ENCODE data around the gene STXBP6. TPM values are rescaled to one million over a fixed set of nuclear protein-coding genes. Genes with fewer than 3 reads are reported as not detected.
A peak's percentile ranks its signal among the peaks of the same experiment; 100 is the strongest.

STXBP6 gene
- total and polyA plus RNA-seq, 2 of the 13 experiments (the other 11 are each of a cell fraction or from before 2014, with no cell fraction given) = 35.3 to 42.8 TPM

DNA sequence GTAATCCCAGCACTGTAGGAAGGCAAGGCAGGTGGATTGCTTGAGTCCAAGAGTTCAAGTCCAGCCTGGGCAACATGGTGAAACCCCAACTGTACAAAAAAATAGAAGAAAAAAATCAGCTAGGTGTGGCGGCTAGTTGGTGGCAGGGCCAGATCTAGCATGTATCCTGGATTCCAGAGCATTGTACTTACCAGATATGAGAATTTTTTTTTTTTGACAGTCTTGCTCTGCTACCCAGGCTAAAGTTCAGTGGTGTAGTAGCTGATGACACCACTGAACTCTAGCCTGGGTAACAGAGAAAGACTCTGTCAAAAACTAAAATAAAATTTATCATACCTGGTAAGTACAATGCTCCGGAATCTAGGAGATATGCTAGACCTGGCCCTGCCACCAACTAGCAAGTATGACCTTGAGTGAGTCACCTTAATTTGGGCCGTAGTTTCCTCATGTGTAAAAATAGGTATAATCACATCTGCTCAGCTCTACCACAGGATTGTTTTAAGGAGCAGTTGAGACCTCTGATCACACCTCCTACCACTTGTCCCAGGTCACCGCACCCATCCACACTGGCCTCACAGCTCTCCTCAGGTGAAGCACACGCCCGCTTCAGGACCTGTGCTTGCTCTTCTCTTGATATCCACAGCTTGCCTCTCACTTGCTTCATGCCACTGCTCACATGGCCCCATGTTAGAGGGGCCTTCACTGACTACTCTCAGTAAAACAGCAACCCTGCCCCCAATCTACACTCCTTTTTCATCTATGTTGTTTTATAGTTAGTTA, 140.2 kb downstream of the STXBP6 start (continued):
- TF ChIP-seq, protein P1, sequence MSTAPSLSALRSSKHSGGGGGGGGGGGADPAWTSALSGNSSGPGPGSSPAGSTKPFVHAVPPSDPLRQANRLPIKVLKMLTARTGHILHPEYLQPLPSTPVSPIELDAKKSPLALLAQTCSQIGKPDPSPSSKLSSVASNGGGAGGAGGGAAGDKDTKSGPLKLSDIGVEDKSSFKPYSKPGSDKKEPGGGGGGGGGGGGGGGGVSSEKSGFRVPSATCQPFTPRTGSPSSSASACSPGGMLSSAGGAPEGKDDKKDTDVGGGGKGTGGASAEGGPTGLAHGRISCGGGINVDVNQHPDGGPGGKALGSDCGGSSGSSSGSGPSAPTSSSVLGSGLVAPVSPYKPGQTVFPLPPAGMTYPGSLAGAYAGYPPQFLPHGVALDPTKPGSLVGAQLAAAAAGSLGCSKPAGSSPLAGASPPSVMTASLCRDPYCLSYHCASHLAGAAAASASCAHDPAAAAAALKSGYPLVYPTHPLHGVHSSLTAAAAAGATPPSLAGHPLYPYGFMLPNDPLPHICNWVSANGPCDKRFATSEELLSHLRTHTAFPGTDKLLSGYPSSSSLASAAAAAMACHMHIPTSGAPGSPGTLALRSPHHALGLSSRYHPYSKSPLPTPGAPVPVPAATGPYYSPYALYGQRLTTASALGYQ (CRISPR knock-in tag; IDR thresholded peaks at IDR 0.05) = 0 out of 2 replicates have a peak, but pooled peaks have one; percentile 7
- TF ChIP-seq, protein P2, sequence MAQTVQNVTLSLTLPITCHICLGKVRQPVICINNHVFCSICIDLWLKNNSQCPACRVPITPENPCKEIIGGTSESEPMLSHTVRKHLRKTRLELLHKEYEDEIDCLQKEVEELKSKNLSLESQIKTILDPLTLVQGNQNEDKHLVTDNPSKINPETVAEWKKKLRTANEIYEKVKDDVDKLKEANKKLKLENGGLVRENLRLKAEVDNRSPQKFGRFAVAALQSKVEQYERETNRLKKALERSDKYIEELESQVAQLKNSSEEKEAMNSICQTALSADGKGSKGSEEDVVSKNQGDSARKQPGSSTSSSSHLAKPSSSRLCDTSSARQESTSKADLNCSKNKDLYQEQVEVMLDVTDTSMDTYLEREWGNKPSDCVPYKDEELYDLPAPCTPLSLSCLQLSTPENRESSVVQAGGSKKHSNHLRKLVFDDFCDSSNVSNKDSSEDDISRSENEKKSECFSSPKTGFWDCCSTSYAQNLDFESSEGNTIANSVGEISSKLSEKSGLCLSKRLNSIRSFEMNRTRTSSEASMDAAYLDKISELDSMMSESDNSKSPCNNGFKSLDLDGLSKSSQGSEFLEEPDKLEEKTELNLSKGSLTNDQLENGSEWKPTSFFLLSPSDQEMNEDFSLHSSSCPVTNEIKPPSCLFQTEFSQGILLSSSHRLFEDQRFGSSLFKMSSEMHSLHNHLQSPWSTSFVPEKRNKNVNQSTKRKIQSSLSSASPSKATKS (CRISPR knock-in tag; IDR thresholded peaks at IDR 0.05) = no peak
- TF ChIP-seq DR1 (CRISPR knock-in tag; IDR thresholded peaks at IDR 0.05) (no peak), TBX2 (CRISPR knock-in tag; IDR thresholded peaks at IDR 0.05; ENCODE audit: borderline replicate concordance) (0 out of 2 replicates have a peak, but pooled peaks have one; percentile 27), ZNF644 (CRISPR knock-in tag; IDR thresholded peaks at IDR 0.05; ENCODE audit: low read depth) (no peak)
- TF ChIP-seq, protein P3, sequence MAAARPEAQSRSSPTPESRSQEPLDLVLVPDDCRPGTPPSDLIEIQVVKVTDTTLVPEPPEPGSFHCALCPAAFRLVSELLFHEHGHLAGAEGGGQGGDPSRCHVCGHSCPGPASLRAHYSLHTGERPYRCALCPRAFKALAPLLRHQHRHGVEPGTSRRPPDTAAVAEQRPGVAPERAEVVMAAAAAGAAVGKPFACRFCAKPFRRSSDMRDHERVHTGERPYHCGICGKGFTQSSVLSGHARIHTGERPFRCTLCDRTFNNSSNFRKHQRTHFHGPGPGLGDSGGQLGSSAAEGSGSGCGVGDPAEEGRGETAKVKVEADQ (CRISPR knock-in tag; IDR thresholded peaks at IDR 0.05; ENCODE audit: borderline replicate concordance) = no peak

Data from HepG2 (cell line).